ENCODE data around the gene PAGR1.
"Not testable (repeated sequence)": the region's sequence is repeated elsewhere in the genome, so short reads cannot be mapped to it uniquely, and the experiment has no call there.

PAGR1 gene

DNA sequence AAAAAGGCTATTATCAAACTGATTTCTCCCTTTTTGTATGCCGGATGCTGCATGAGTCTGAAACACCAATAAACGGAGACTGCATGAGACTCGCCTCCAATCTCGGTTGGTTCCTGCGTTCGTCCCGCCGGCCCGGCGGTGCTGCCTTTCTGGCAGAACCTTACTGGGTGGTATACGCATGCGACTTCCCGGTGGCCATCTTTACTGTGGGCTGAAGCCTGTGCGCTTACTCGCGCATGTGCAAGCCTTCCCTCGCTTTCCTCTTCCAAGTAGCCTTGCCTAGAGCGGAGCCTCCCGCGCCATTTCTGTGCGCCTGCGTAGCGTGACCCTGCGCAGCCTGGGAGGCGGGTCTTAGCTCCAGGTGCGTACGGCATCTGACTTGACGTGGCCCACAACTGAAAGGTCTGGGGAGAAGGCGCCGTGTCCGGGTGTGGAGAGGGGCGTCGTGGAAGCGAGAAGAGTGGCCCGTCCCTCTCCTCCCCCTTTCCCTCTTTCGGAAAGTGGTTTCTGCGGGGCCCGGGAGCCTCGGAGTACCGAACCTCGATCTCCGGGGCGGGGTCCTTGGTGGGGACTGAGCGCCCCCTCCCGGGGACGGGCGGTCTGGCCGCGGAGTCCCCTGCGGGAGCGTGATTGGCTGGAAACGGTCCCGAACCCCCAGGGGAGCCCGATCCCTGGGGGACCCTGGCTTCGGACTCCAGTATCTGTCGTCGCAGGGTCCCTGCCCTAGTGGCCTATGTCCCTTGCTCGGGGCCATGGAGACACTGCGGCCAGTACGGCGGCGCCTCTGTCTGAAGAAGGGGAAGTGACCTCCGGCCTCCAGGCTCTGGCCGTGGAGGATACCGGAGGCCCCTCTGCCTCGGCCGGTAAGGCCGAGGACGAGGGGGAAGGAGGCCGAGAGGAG, at the start of gene PAGR1:
Gene PAGR1 (plus strand): TSS at position 360 of the 901 bp plus-strand sequence. CDS start 374 bp downstream, at position 734.
- DNase-seq: peak; percentile 98 to 99

DNA sequence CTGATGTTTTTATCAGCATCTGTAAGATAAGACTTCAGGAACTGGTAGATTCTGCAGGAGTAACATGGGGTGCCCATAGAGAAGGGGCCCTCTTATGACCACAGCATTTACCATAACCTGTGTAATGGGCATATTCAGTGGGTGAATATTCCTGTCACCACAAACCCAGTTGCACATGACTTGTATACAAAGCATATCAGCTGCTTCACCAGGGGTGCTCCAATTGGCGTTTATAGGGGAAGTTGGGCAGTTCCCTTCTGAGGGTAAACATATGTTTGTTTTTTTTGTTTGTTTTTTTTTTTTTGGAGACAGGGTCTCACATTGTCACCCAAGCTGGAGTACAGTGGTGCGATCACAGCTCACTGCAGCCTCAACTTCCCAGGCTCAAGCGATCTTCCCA, 49.4 kb upstream of the PAGR1 start:
- no peak for DNase-seq

DNA sequence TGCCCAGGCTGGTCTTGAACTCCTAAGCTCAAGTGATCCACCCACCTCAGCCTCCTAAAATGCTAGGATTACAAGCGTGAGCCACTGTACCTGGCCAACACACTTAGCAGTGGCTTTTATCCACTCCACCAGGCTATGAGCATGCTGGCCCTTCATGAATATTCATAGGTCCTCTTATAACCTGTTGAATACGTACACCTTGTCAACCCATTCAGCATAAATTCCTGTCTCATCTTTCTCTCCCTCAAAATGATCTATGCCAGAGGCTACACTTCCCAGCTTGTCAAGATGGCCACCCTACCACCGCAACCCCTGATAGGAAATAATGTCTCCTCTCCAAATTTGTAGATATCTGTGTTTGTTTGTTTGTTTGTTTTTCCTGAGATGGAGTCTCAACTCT, 48.9 kb upstream of the PAGR1 start:
- no peak for DNase-seq

DNA sequence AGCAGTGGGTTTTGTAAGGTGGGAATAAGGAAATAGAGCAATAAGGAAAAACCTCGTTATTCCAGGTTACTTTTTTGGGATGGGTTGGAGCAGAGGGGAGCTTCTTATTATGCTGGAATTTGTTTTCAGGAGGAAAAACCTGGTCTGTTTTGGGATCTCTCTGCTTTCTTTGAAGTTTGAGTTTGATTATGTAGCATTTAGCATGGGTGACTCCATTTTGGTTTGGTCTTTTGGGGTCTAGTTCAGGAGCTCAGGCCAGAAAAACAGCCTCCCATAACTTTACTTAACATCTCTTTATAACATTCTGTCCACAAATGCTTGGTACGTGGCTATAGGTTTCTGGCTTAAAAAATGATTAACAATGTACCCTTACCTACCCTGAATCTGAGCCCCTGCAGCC, 46.4 kb upstream of the PAGR1 start:
- no peak for DNase-seq

DNA sequence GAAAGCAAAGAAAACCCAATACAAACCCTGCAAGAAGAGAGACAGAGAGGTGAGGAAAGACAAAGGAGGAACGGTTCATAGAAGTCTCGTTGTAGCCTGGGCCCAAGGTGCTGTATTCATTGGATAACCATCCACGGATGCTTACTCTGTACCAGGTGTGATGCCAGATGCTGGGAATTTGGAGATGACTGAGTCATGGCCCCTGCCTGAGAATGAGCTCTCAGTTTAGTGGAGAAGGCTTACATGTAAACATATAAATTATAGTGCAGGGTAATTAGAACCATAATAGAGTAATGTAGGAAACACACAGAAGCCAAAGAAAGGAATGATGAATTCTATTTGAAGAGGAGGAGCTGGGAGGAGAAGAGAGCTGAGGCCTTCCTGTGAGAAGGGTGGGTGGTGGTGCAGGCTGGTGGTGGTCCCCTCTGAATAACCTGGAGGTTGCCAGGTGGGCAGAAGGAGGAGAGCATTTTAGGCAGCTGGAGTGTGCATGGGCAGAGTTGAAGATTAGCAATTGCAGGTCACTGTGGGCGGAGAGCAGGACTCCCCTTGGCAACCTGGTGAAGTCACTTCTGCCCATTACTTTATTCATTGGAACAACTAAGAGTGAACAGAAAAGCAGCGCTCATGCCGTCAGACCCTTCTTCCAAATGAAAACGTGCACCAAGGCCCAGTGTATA, 45.6 kb upstream of the PAGR1 start:
- no peak for DNase-seq

DNA sequence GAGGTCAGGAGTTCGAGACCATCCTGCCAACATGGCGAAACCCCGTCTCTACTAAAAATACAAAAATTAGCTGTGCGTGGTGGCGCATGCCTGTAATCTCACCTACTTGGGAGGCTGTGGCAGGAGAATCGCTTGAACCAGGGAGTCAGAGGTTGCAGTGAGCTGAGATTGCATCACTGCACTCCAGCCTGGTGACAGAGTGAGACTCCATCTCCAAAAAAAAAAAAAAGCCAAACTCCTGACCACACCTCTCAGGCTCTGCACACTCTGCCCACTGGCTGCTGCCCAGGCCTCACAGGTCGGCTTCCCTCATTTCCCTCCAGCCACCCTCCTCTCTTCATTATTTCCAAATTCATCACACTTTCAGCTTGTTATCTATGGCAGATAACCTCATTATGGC, 43.6 kb upstream of the PAGR1 start:
- DNase-seq: not testable (repeated sequence)

DNA sequence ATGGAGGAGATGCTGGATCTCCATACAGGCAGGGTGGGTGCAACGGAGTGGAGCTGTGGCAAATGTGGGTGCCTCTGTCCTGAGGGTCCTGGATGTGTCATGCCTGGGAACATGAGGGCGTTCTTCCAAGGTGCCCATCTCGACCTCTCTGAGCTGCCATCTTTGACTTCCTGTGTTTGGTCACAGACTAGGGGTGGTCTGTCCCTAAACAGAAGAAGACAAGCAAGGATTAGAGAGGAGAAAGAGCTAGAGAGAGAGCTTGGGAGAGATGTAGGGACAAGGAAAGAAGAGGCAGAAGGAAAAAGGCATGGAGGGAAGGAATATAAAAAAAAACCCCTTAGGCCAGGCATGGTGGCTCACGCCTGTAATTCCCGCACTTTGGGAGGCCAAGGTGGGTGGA, 41.2 kb upstream of the PAGR1 start:
- DNase-seq: no peak

DNA sequence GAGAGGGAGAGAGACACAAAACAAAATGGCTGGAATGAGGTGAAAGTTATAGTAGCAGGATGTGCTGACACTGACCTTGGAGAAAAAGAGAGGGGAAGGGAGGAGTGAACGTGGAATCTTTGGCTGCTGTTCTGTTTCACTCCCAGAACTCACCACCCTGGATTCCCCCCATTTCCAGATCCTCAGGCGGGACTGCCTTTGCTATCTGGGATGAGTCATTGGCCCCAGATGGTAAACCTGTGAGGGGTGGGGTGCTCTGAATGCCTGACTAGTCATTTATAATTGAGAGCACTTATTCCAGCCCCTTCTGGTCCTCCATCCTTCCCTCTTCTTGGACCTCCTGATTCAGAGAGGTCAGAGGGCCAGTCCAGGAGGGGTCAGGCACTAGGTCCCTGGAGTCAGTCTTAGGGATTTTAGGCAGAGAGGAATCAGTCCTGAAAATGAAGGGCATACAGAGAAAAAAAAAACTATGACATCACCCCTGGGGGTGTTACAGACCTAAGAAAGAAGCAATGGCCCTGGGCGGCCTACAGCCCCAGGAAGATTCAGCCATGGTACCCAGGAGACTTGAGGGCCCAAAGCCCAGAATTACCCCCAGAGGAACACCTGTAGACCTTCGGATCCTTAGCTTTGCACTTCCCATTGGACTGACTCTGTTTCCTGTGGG, 40.1 kb upstream of the PAGR1 start:
- no peak for DNase-seq

DNA sequence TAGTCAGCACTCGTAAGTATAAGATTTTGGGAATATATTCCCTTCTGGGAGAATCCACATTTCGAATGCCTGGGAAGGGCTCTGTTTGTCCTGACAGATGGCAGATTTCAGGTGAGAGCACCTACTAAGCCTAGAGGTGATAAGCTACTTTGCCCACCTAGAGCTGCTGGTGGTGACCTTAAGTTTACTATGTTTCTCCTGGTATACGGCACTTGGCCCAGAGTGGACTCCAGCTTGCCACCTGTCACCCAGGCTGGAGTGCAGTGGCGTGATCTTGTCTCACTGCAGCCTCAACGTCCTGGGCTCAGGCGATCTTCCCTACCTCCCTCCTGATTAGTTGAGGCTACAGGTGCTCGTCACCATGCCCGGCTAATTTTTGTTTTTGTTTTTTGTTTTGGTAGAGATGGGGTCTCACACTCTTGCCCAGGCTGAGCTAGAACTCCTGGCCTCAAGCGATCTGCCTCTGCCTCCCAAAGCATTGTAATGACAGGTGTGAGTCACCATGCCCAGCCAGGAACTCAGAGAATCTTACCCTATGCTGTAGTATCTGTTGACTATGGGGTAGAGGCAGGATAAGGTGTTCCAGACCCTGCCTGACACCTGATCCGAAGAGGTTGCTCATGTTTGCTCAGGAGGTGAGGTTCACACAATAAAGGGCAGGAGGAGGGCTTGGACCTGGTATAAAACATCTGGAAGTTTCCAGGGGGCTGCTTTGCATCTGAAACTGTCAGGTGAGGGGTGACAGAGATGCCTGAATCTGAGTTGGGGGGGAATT, 38.2 kb upstream of the PAGR1 start, which contains the start of gene ZG16:
Gene ZG16 (plus strand): TSS at position 681 of the 775 bp plus-strand sequence. CDS start 1,011 bp downstream, outside the sequence.
- DNase-seq: no peak

DNA sequence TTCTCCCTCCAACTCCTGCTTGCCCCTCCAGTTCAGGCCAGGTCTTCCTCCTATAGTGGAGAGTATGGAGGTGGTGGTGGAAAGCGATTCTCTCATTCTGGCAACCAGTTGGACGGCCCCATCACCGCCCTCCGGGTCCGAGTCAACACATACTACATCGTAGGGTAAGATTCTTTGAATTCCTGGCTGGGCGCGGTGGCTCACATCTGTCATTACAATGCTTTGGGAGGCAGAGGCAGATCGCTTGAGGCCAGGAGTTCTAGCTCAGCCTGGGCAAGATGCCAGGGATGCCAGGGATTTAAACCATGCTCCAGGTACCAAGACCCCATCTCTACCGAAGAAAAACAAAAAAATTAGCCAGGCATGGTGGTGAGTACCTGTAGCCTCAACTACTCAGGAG, 36.5 kb upstream of the PAGR1 start:
- DNase-seq: no peak

DNA sequence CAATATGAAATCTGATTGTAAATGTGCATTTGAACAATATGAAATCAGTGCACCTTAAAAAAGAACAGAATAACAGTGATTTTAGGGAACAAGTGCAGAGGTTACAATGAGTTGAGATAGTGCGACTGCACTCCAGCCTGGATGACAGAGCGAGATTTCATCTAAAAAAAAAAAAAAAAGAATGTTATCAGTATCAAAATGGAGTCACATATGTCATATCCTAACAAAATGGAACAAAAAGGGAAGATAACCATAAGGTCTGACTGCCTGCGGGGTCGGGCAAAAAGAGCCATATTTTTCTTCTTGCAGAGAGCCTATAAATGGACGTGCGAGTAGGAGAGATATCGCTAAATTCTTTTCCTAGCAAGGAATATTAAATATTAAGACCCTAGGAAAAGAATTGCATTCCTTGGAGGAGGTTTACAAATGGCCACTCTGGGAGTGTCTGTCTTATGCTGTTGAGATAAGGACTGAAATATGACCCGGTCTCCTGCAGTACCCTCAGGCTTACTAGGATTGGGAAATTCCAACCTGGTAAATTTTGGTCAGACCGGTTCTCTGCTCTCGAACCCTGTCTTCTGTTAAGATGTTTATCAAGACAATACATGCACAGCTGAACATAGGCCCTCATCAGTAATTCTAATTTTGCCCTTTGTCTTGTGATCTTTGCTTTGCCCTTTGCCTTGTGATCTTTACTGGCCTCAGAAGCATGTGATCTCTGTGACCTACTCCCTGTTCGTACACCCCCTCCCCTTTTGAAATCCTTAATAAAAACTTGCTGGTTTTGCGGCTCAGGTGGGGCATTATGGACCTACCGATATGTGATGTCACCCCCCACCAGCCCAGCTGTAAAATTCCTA, 32.6 kb upstream of the PAGR1 start:
- DNase-seq: not testable (repeated sequence)

DNA sequence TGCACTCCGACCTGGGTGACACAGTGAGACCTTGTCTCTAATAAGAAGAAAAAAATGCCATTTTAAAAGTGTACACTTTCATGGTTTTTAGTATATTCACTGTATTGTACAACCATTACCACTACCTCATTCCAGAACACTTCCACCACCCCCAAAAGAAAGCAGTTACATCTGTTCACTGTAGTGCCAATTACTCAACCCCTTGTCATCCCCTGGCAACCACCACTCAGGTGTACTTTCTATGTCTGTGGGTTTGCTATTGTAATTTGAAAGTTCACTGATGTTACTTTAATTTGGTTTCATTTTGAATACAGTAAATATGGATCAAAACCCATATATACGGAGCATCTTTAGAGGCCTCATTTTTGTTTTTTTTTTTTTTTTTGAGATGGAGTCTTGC, 31.8 kb upstream of the PAGR1 start:
- DNase-seq: peak; percentile 37 to 60

DNA sequence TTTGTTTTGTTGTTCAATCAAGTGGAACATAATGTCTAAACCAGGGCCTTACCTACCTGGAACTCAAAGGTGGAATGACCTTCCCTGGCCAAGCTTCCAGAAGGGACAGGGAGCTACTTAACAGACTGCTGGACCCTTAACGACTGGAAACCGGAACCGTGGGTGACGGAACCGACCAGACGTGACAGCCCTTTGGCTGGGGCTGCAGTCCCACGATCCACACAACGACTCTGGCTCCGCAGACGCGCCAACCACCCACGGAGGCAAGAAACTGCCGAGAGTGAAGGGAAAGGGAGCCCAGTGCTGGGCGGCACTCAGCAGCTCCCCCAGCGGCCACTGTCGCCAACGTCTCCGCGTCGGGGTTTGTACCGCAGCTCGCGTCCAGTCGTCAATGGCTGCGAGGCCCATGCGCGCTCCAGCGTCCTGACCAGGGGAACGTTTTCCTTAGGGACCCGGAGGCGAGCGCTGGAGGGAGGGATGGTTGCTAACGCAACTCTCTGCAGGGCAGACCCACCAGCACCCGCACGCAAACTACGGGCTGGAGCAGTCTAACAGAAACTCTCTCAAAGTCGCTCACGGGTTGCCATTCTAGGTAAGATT, 31.0 kb upstream of the PAGR1 start:
- peak; percentile 86 to 90 for DNase-seq

DNA sequence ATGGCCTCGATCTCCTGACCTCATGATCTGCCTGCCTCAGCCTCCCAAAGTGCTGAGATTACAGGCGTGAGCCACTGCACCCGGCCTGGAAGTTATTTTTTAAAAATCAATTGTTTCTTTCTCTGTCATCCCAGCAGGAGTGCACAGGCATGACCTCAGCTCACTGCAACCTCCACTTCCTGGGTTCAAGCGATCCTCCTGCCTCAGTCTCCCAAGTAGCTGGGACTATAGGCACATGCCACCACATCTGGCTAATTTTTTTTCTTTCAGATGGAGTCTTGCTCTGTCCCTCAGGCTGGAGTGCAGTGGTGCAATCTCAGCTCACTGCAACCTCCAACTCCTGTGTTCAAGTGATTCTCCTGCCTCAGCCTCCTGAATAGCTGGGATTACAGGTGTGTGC, 28.8 kb upstream of the PAGR1 start:
- DNase-seq: not testable (repeated sequence)

DNA sequence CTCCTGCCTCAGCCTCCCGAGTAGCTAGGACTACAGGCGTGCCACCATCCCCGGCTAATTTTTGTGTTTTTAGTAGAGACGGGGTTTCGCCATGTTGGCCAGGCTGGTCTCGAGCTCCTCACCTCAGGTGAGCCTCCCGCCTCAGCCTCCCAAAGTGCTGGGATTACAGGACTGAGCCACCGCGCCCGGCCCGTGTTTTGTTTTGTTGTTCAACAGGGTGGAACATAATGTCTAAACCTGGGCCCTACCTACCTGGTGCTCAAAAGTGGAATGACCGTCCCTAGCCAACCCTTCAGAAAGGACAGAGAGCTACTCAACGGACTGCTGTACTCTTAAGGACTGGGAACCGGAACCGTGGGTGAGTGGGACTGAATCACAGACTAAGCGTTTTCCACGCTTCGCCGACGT, 26.2 kb upstream of the PAGR1 start:
- no peak for DNase-seq

DNA sequence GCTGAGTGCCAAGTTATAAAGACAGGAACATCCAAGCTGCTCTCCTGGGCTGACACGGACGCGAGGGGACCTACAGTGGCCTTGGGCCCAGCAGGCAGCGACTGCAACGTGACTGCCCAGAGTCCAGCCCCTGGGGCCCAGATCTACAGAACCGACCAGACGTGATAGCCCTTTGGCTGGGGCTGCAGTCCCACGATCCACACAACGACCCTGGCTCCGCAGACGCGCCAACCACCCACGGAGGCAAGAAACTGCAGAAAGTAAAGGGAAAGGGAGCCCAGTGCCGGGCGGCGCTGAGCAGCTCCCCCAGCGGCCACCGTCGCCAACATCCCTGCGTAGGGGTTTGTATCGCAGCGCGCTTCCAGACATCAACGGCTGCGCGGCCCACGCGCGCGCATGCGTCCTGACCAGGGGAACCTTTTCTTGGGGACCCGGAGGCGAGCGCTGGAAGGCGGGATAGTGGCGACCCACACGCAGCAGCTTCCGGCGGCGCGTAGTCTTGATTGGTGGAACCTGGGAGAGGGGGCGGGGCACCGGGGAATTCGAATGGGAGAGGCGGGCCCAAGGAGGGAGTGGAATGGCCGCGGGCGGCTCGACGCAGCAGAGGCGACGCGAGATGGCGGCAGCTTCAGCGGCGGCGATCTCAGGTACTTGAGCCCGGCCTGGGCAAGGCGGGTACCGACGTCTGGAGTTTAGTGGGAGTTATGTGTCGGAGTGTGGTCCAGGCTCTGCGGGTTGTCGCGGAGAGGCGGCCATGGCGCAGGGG, 25.6 kb upstream of the PAGR1 start, which contains the start of gene KIF22:
Gene KIF22 (plus strand): TSS at position 569 of the 766 bp plus-strand sequence. CDS start 9 bp downstream, at position 578.
- peak; percentile 100 for DNase-seq

DNA sequence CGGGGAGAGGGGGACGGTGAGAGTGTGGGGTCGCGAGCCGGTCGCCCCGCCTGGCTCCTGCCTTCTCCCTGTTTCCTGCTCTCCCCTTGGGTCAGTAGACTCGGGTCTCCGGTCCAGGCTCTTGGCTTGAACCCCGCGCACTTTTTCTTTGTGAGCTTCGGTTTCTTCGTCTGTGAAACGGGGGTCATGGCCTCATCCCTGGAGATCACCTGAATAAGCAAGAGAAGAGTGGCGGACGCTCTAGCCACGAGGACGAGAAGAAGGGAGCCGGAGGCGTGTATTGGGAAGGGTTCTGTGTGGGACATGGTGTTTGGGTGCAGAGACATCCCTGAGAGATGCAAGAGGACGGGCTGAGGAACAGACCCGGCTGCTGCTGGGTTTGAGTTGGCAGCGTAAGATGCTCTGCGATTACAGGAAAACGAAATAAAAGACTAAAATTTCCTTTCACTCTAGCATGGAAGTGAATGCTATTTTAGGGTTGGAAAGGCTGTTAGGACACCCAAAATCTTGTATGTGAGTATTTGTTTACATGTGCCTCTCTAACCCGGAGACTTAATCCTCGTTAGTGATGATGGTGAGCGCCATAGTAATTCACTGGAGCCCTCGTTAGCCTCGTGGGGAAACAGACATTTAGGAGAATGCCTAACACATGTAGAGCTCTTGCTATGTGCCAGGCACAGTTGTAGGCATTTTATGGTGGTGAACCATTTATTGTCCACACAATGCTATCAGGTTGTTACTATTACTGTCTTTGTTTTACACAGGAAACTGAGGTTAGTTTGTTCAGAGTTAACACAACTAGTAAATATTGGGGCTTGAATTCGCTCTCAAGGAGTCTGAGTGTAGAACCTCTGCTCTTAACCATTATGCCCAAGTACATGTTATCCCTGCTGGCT, 24.8 kb upstream of the PAGR1 start:
- DNase-seq: no peak

DNA sequence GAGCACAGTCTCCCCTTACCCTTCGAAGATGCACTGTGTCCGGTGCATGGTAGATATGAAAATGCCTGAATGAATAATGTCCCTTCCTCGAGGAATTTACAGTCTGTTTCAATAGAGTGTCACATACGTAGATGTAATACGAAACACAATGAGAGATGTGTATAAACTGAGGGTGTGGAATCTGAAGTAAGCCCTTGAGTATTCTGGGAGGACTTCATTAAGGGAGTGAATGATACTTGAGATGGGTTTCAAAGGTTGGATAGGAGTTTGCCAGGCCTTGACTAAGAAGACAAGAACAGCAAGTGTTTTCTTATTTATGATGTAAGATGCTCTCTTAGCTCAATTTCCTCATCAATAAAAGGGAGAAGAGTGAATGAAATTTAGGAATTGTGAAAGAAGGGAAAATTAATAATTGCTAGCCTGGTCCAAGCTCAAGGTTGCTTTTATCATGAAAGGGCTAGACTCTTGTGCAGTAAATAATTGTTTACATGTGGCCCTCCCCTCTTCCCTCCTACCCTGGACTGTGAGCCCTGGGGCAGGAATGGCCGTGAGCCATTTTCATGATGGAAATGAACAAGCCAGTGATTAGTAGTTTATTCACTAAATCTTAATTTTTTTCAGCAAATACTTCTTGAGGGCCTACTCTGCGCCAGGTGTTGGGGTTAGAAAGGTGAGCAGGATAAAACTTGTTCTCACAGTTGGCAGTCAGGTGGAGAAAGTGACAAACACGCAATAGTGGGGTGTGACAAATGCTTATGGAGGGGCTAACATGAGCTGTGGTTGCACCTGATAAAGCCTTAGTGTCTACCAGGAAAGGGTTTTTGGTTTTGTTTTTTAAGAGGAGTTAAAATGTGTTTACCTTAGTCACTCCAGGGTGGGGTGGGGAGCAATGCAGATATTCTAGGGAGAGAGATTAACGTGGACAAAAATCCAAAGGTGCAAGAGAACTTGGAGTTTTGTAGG, 23.8 kb upstream of the PAGR1 start:
- no peak for DNase-seq
